Measurements from ENCODE around the gene UBAC2. TPM values are rescaled to one million over a fixed set of nuclear protein-coding genes. Genes with fewer than 3 reads are reported as not detected.

UBAC2 gene
- total and polyA plus RNA-seq, 11 donors: 32.6 to 66.9 (median 48.5) TPM

DNA sequence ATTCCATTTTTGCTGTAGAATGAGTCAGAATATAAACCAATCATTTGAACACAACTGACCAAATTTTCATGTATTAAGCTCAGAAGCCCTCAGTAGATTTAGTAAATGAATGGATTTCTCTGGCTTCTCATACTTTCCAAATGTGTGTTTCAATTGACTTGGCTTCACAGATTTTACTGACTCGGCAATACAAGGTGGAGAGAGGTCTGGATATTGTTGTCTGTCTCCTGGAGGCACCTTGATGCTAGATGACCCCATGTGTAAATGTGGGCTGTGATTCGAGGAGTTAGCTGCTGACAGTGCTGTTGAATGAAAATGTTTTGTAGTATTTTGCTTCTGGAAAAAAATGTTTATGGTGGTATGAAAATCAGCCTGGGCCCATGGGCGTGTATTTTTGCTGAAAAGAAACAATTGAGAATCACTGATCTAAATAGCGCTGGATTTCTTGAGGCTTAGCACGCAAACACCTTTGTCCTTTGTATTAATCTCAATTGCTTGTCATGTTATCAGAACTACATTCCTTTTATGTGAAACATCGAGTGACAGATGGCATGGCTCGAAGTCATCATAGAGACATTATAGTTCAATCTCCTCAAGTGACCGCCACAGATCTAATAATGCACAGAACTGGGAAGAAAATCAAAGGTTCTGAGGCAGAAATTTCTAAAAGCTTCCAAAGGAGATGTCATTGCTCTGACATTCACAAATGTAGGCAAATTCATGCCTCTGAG is 41.2 kb upstream of the UBAC2 start:
- Histone ChIP-seq H3K9me3 (no peaks in the 10 kb centered on the region), H3K27me3 (peaks cover 0 to 85% (median 0%) of the 10 kb centered on the region in 9 donors), H3K4me1 (peaks cover 0 to 5% (median 0%) of the 10 kb centered on the region in 12 donors), H3K4me3 (no peak overlapping the region), H3K27ac (no peak overlapping the region), H3K36me3 (no peaks in the 10 kb centered on the region)
- DNase-seq (no peak), ATAC-seq (peak in 2 of 4 donors; percentile 39 to 41)
- WGBS, 4 donors: 30 to 44% (median 36%) methylated on average over 8 of the region's 8 CpGs
- TF ChIP-seq, protein P1, sequence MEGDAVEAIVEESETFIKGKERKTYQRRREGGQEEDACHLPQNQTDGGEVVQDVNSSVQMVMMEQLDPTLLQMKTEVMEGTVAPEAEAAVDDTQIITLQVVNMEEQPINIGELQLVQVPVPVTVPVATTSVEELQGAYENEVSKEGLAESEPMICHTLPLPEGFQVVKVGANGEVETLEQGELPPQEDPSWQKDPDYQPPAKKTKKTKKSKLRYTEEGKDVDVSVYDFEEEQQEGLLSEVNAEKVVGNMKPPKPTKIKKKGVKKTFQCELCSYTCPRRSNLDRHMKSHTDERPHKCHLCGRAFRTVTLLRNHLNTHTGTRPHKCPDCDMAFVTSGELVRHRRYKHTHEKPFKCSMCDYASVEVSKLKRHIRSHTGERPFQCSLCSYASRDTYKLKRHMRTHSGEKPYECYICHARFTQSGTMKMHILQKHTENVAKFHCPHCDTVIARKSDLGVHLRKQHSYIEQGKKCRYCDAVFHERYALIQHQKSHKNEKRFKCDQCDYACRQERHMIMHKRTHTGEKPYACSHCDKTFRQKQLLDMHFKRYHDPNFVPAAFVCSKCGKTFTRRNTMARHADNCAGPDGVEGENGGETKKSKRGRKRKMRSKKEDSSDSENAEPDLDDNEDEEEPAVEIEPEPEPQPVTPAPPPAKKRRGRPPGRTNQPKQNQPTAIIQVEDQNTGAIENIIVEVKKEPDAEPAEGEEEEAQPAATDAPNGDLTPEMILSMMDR (IDR thresholded peaks at IDR 0.05): no peak
- TF ChIP-seq POLR2A (IDR thresholded peaks at IDR 0.05): no peak
- intact Hi-C loops (cut with DNase I): no loop called here

DNA sequence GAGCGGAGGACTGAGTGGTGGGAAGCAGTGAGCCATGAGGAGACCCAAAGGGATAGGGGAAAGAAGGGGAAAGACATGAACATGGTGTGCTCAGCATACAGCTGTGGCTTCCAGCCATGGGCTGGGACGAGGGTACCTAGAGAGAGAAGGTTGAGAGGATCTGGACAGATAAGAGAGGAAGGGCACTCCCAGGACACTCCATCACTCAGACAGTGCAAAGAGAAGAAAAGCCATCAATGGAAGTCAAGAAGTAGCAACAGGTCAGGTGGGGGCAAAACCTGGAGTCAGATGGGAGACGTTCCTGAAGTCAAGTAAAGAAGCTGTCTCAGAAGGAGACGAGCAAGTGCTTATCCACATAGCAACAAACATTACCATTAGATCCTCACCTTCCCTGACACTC is 40.2 kb upstream of the UBAC2 start:
- Histone ChIP-seq H3K4me3 (no peak overlapping the region), H3K4me1 (peaks cover 0 to 5% (median 0%) of the 10 kb centered on the region in 12 donors), H3K9me3 (no peaks in the 10 kb centered on the region), H3K27me3 (peaks cover 0 to 79% (median 0%) of the 10 kb centered on the region in 9 donors), H3K27ac (no peak overlapping the region), H3K36me3 (no peaks in the 10 kb centered on the region)
- intact Hi-C loops (cut with DNase I): no loop called here
- 72 to 80% (median 76%) methylated on average over 4 of the region's 4 CpGs for WGBS, 4 donors
- ATAC-seq (peak in 1 of 4 donors; percentile 22), DNase-seq (no peak)
- no peak for TF ChIP-seq POLR2A (IDR thresholded peaks at IDR 0.05)
- TF ChIP-seq, protein P1 (IDR thresholded peaks at IDR 0.05): no peak

DNA sequence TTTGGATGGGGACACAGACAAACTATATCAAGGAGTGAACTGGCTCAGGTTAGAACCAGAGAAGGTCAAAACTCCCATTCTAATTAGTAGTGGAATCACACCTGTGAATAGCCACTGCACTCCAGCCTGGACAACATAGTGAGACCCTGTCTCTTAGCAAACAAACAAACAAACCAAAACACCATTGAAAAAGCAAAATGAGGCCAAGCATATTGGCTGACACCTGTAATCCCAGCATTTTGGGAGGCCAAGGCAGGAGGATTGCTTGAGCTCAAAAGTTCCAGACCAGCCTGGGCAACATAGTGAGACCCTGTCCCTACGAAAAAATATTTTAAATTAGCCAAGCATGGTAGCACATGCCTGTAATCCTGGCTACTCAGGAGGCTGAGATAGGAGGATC is 39.1 kb upstream of the UBAC2 start:
- Histone ChIP-seq H3K9me3 (no peaks in the 10 kb centered on the region), H3K36me3 (no peaks in the 10 kb centered on the region), H3K4me1 (peaks cover 0 to 5% (median 0%) of the 10 kb centered on the region in 12 donors), H3K27ac (no peak overlapping the region), H3K4me3 (no peak overlapping the region), H3K27me3 (peaks cover 0 to 73% (median 0%) of the 10 kb centered on the region in 9 donors)
- intact Hi-C loops (cut with DNase I): no loop called here
- 76 to 100% (median 92%) methylated on average over 1 of the region's 1 CpG for WGBS, 4 donors
- ATAC-seq (no peak), DNase-seq (no peak)
- TF ChIP-seq POLR2A (IDR thresholded peaks at IDR 0.05): no peak
- TF ChIP-seq, protein P1 (IDR thresholded peaks at IDR 0.05): no peak

DNA sequence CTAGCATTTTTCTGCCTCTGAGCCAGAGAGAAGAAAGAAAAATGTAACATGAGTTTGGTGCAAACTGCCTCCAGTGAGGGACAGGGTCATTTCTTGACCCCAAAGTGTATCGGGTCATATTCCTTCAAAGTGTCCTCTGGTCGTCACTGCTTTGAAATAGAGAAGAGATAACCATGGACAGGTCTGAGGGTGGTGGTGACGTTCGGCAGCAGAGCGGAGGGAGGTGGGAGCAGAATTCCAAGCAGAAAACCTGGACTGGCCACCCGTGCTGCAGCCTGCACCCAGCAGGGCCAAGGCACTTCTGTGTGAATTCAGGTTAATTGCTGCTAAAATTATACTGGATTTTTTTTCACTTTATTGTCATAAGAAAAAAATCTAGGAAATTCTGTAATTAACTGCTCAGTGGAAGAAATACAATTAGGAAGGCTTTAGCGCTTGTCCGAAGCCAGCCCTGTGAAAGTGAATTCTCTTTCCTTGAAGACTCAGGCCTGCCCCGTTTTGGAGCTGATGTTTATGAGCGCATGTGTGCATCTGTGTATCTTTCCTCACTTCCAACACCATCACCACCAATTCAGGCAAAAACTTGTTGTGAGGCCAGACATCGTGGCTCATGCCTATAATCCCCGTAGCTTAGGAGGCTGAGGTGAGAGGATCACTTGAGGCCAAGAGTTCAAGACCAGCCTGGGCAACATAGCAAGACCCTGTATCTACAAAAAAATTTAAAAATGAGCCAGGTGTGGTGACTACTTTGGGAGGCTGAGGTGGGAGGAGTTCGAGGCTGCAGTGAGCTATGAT is 37.9 kb upstream of the UBAC2 start:
- intact Hi-C loops (cut with DNase I): no loop called here
- TF ChIP-seq, protein P1 (IDR thresholded peaks at IDR 0.05): no peak
- TF ChIP-seq POLR2A (IDR thresholded peaks at IDR 0.05): no peak
- H3K36me3 ChIP-seq: no peaks in the 10 kb centered on the region
- no peaks in the 10 kb centered on the region for H3K9me3 ChIP-seq
- ATAC-seq: peak; percentile 28 to 80 (median 75)
- peaks cover 0 to 62% (median 0%) of the 10 kb centered on the region in 9 donors for H3K27me3 ChIP-seq
- H3K4me3 ChIP-seq: no peak overlapping the region
- peak in 1 of 5 donors; percentile 14 for DNase-seq
- WGBS, 4 donors: 66 to 70% (median 68%) methylated on average over 13 of the region's 13 CpGs
- H3K4me1 ChIP-seq: peaks cover 0 to 5% (median 0%) of the 10 kb centered on the region in 12 donors
- H3K27ac ChIP-seq: no peak overlapping the region

Data from heart left ventricle (tissue), 16 donors.